DMS 273 treated with DMSO at 0.1 percent for 48 hours (cell line): ENCODE measurements around the gene PTPN22.
"Not testable (repeated sequence)": the region's sequence is repeated elsewhere in the genome, so short reads cannot be mapped to it uniquely, and the experiment has no call there.

Experiments
- DNase-seq: peaks from one replicate; lab custom pipeline; 2025; lab: John Stamatoyannopoulos, UW

Gene PTPN22

GRCh38 chr1:113852694-113853093, 18.8 kb downstream of the PTPN22 start:
- not testable (repeated sequence) for DNase-seq

GRCh38 chr1:113850127-113850796, 21.2 kb downstream of the PTPN22 start:
- no peak for DNase-seq

GRCh38 chr1:113849072-113849471, 22.4 kb downstream of the PTPN22 start:
- no peak for DNase-seq

GRCh38 chr1:113846391-113847035, 25.0 kb downstream of the PTPN22 start:
- no peak for DNase-seq

- DNase-seq: no peak
These were observed 35.0 kb downstream of the PTPN22 start for GRCh38 chr1:113836534-113836933.

- DNase-seq: peak; percentile 6
These were observed 35.7 kb downstream of the PTPN22 start for GRCh38 chr1:113835686-113836290.

- DNase-seq: no peak
These were observed 36.8 kb downstream of the PTPN22 start for GRCh38 chr1:113834716-113835115.

- no peak for DNase-seq
These were observed 41.5 kb downstream of the PTPN22 start for GRCh38 chr1:113830039-113830438.

GRCh38 chr1:113821916-113822315, 49.6 kb downstream of the PTPN22 start:
- no peak for DNase-seq

- no peak for DNase-seq
These were observed 52.9 kb downstream of the PTPN22 start for GRCh38 chr1:113818578-113818977.

GRCh38 chr1:113813218-113813617, 58.3 kb downstream of the PTPN22 start:
- no peak for DNase-seq

- no peak for DNase-seq
These were observed 58.8 kb downstream of the PTPN22 start for GRCh38 chr1:113812661-113813135.

GRCh38 chr1:113811888-113812660, 59.4 kb downstream of the PTPN22 start, which contains the start of gene RSBN1:
TSS of gene RSBN1 (minus strand) at chr1:113812476. CDS start at chr1:113812412, 64 bp downstream.
- DNase-seq: peak; percentile 98

- peak; percentile 31 for DNase-seq
These were observed 60.2 kb downstream of the PTPN22 start for GRCh38 chr1:113811156-113811887.

- DNase-seq: no peak
These were observed 61.6 kb downstream of the PTPN22 start for GRCh38 chr1:113809670-113810602.

GRCh38 chr1:113808450-113809195, 62.9 kb downstream of the PTPN22 start:
- no peak for DNase-seq

GRCh38 chr1:113805639-113806038, 65.9 kb downstream of the PTPN22 start:
- no peak for DNase-seq

- DNase-seq: no peak
These were observed 66.3 kb downstream of the PTPN22 start for GRCh38 chr1:113805256-113805531.

GRCh38 chr1:113804421-113805255, 66.9 kb downstream of the PTPN22 start:
- no peak for DNase-seq
